Fibroblast of lung (primary cell): ENCODE data around the gene SESN2. TPM values are rescaled to one million over a fixed set of nuclear protein-coding genes. Genes with fewer than 3 reads are reported as not detected.

Experiments used
- DNase-seq, 2 donors: peaks; one replicate each; pipeline versions ENCODE4 v3.0.0 to v3.0.0-alpha.2; 2010; ENCODE audit warnings: low read depth in 2 of 2
- H2AFZ ChIP-seq: 2 replicates; pipeline ENCODE4 v1.5.1; 2012; ENCODE audit warnings: low read length, control low read depth, inconsistent platforms
- H3K27ac ChIP-seq: 2 replicates; pipeline ENCODE4 v1.5.1; 2011; ENCODE audit warnings: low read length, control low read depth; ENCODE audit not compliant: insufficient read depth
- H3K27me3 ChIP-seq: 2 replicates; pipeline ENCODE4 v1.5.1; 2011; ENCODE audit warnings: mild to moderate bottlenecking, low read length; ENCODE audit not compliant: control insufficient read depth, insufficient read depth
- H3K36me3 ChIP-seq: 2 replicates; pipeline ENCODE4 v1.5.1; 2011; ENCODE audit warnings: low read length; ENCODE audit not compliant: control insufficient read depth, insufficient read depth
- H3K4me1 ChIP-seq: 2 replicates; pipeline ENCODE4 v1.5.1; 2011; ENCODE audit warnings: low read length; ENCODE audit not compliant: control insufficient read depth, insufficient read depth; ENCODE audit errors: extremely low read depth
- H3K4me2 ChIP-seq: 2 replicates; pipeline ENCODE4 v1.5.1; 2011; ENCODE audit warnings: low read length, control low read depth; ENCODE audit not compliant: insufficient read depth; ENCODE audit errors: extremely low read depth
- H3K4me3 ChIP-seq, 4 experiments: fragments of 200-600 bp in 1 of 4; sonication (generic) in 1 of 4; replicated peaks in 1 of 4; 2 replicates each; pipeline ENCODE4 v1.5.1; 2011 to 2016; ENCODE audit warnings: low read length in 4 of 4, low read depth in 3 of 4, mild to moderate bottlenecking in 3 of 4, control low read depth in 2 of 4, inconsistent platforms in 1 of 4, mixed read lengths in 1 of 4; ENCODE audit not compliant: insufficient read depth in 1 of 4; ENCODE audit errors: control extremely low read depth in 1 of 4
- H3K79me2 ChIP-seq: 2 replicates; pipeline ENCODE4 v1.5.1; 2012; ENCODE audit warnings: mild to moderate bottlenecking, low read length, inconsistent platforms; ENCODE audit not compliant: control insufficient read depth, insufficient read depth
- H3K9ac ChIP-seq: 2 replicates; pipeline ENCODE4 v1.5.1; 2011; ENCODE audit warnings: mild to moderate bottlenecking, low read length, control low read depth; ENCODE audit not compliant: insufficient read depth
- H3K9me3 ChIP-seq: 2 replicates; pipeline ENCODE4 v1.5.1; 2012; ENCODE audit warnings: low read depth, low read length; ENCODE audit not compliant: control insufficient read depth, insufficient read depth
- H4K20me1 ChIP-seq: 2 replicates; pipeline ENCODE4 v1.5.1; 2011; ENCODE audit warnings: low read length; ENCODE audit not compliant: control insufficient read depth, insufficient read depth; ENCODE audit errors: extremely low read depth
- CTCF ChIP-seq, 2 donors: IDR thresholded peaks in 1 of 2; conservative IDR thresholded peaks in 1 of 2; 1 replicate in 1 of 2; 2 replicates in 1 of 2; pipeline ENCODE4 v1.5.1; 2011 to 2012; ENCODE audit warnings: low read length in 2 of 2, control low read depth in 1 of 2, inconsistent platforms in 1 of 2, low read depth in 1 of 2, mild to moderate bottlenecking in 1 of 2
- EZH2 ChIP-seq: IDR thresholded peaks from 2 replicates; pipeline ENCODE4 v1.5.1; 2012; ENCODE audit warnings: low read length, control low read depth, mild to moderate bottlenecking; ENCODE audit errors: missing control alignments
- polyA plus RNA-seq, 2 donors: library from polyadenylated mRNA; depleted of rRNA in 1 of 2; stranded (reverse) in 1 of 2; unstranded in 1 of 2; fragments of >200 nt; gene quantifications; 2 replicates each; pipeline ENCODE4 v1.2.1, GENCODE V29; 2011 to 2012; ENCODE audit warnings: missing spikeins in 1 of 2
- total RNA-seq: library from RNA; depleted of rRNA; stranded (reverse); fragments of >200 nt; gene quantifications from 2 replicates; pipeline ENCODE4 v1.2.1, GENCODE V29; 2014

Gene SESN2
- total and polyA plus RNA-seq, 2 donors (not counting 1 experiment from before 2014, with no cell fraction given): 8.4 to 55.2 TPM

- H3K36me3 ChIP-seq: peaks cover 22% of the 10 kb centered on the region
- TF ChIP-seq EZH2 (no peak), CTCF (conservative IDR thresholded peaks at IDR 0.05 in 1 of 2, IDR thresholded peaks at IDR 0.05 in 1 of 2; ENCODE audit: low read depth in 1 of 2, low read length in 2 of 2) (no peak)
- H2AFZ ChIP-seq: no peak overlapping the region
- no peaks in the 10 kb centered on the region for H3K27me3 ChIP-seq
- H3K4me1 ChIP-seq: no peaks in the 10 kb centered on the region
- H3K79me2 ChIP-seq: no peaks in the 10 kb centered on the region
- no peak overlapping the region for H3K4me3 ChIP-seq
- H3K27ac ChIP-seq: no peak overlapping the region
- H3K9ac ChIP-seq: no peak overlapping the region
- H4K20me1 ChIP-seq: no peaks in the 10 kb centered on the region
- no peak overlapping the region for H3K4me2 ChIP-seq
- no peaks in the 10 kb centered on the region for H3K9me3 ChIP-seq
- no peak for DNase-seq
These were observed 23.4 kb downstream of the SESN2 start for GRCh38 chr1:28282426-28283407.

- Histone ChIP-seq H4K20me1 (no peaks in the 10 kb centered on the region), H3K9me3 (no peaks in the 10 kb centered on the region), H3K4me1 (no peaks in the 10 kb centered on the region), H3K4me2 (no peak overlapping the region), H3K27ac (no peak overlapping the region), H3K4me3 (no peak overlapping the region), H3K9ac (no peak overlapping the region), H3K79me2 (no peaks in the 10 kb centered on the region), H3K36me3 (peaks cover 7% of the 10 kb centered on the region), H2AFZ (no peak overlapping the region), H3K27me3 (no peaks in the 10 kb centered on the region)
- DNase-seq: no peak
- TF ChIP-seq EZH2 (no peak), CTCF (conservative IDR thresholded peaks at IDR 0.05 in 1 of 2, IDR thresholded peaks at IDR 0.05 in 1 of 2; ENCODE audit: low read depth in 1 of 2, low read length in 2 of 2) (no peak)
These were observed 26.8 kb downstream of the SESN2 start for GRCh38 chr1:28286111-28286510.

GRCh38 chr1:28288487-28288886, 29.2 kb downstream of the SESN2 start:
- H3K9me3 ChIP-seq: no peaks in the 10 kb centered on the region
- TF ChIP-seq CTCF (conservative IDR thresholded peaks at IDR 0.05 in 1 of 2, IDR thresholded peaks at IDR 0.05 in 1 of 2; ENCODE audit: low read depth in 1 of 2, low read length in 2 of 2) (no peak), EZH2 (no peak)
- H3K27ac ChIP-seq: no peak overlapping the region
- H3K36me3 ChIP-seq: no peaks in the 10 kb centered on the region
- no peaks in the 10 kb centered on the region for H3K27me3 ChIP-seq
- no peak overlapping the region for H3K4me3 ChIP-seq
- H3K9ac ChIP-seq: no peak overlapping the region
- H3K79me2 ChIP-seq: no peaks in the 10 kb centered on the region
- no peak overlapping the region for H2AFZ ChIP-seq
- no peaks in the 10 kb centered on the region for H3K4me1 ChIP-seq
- no peak for DNase-seq
- no peak overlapping the region for H3K4me2 ChIP-seq
- no peaks in the 10 kb centered on the region for H4K20me1 ChIP-seq
